HG02571 (cell line): ENCODE measurements around the gene RSPH1.

Experiments used
- ATAC-seq: cut with Tn5 transposase; IDR thresholded peaks from one replicate; pipeline ENCODE4 v1.9.1; 2021; ENCODE audit warnings: mild to moderate bottlenecking, moderate library complexity; ENCODE audit not compliant: unreplicated experiment

Gene RSPH1

DNA sequence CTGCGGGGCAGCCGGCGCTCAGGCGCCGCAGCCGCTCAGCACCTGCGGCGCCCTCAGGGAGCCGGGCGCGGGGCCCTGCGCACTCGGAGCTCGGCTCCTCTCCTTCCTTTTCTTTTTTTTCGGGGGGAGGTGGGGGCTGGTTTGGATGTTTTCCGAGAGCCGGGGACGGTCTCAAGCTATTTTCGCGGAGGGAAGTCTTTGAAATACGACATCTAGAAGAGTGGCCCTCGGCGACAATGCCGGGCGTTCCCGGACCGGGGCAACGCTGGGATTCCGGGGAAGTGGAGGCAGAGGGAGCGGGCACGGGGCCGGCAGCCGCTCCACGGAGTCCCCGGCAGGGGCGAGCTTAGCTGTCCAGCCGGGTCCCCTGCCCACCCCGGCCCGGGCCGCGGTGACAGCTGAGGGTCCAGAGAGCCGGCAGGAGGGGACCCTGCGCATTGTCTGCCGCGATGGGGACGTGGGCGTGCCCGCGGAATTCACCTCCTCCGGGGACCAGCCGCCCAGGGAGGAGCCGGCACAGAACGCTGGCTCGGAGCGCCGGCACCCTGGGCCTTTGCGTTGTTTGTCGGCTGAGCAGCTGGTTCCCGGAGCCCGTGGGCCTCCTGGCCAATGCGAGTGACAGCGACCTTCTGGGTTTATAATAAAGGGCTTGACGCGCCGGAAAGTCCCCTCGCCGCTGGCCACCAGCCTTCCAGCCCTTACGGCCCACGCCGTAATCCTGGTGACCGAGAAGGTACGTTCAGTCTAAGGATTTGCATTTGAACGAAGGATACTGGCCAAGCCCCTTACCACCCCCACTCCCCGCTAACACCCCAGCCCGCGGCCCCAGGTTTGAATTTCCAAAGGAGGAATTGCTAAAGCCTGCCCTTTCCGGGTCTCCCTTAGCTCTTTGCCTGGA lies 18.2 kb upstream of the RSPH1 start:
- ATAC-seq: peak; percentile 44

DNA sequence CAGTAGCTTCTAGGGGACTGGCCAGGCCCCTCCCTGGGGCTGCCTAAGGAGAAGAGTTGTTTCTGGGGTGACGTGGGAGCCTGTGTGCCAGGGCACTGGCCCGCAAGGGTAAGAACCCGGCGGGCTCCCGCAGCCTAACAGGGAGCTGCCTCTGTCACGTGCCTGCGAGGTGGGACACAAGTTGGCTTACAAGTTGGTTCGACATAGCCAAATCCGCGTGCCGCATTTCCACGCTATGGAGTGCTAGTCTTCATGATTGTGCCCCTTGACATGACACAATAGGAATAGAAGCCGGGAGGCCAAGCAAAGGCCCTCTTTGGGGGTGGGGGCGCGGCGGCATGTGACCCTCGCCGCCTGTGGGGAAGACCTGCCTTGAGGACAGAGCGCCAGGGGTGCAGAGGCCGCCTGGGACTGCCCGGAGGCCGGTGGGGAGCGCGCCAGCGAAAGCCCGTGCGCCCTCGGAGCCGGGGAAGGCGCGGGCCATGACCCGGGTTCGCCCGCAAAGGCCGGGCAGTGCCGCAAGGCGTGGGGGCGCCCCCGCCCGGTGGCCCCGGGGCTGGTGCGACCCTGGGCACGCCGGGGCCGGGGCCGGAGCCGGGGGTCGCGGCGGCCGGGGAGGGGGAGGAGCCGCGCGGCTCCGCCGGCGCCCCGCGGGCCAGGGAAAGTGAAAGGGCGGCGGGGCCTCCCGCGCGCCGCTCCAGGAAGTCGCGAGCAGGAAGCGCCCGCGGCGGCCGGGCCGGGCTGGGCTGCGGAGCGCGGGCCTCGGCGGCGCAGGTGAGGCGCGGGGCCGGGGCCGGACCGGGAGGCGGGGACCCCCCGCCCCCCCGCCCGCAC lies 17.3 kb upstream of the RSPH1 start, which contains the start of gene SLC37A1:
Gene SLC37A1, plus strand, starts transcription at position 702 of the 834 bp plus-strand sequence. CDS start 4,603 bp downstream, outside the sequence.
- ATAC-seq: peak; percentile 40

DNA sequence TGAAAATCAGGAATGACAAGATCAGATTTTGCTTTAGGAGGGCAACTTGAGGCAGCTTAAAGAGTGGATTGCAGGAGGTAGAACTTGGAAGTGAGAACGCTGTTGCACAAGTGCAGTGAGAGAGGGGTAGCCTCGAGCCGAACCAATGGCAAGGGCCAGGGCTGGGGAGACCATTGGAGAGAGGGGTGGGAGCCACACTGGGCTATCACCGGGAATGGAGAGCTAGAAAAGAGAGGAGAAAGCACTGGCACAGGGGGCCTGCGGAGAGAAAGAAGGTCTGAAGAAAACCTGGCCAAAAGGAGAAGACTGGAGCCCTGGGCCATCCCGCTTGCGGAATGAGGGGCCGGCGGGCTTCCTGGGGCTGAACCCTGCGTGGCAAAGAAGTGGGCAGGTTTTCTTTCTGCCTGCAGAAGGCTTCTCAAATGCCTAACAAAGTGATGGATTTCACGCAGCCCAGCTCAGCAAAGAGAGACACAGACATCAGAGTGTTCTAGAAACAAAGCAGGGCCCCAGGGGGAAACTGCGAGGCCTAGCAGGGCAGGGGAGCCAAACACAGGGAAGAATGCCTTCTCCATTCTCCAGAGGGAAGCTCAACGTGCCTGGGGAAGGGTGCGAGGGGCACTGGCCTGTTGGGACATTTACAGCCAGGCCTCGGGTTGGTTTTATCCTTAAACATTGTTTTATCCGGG lies 16.5 kb upstream of the RSPH1 start:
- no peak for ATAC-seq

DNA sequence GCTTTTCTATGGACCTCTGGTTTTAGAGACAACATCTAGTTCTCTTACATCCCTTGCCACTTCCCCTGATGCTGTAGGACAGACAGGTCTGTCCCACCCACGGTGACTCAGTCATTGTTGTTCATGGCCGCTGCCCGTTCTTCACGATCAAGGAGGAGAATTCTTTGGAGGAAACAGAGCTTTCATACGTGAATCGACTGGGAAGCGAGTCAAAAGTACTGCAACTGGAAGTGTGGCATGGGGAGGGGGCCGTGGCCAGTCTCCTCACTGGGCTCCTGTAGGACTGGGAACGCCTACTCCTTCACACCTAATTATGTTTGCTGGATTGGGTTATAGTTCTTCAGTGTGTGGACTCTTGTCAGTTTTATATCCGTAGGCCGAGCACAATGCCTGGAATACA lies 13.2 kb upstream of the RSPH1 start:
- ATAC-seq: no peak

DNA sequence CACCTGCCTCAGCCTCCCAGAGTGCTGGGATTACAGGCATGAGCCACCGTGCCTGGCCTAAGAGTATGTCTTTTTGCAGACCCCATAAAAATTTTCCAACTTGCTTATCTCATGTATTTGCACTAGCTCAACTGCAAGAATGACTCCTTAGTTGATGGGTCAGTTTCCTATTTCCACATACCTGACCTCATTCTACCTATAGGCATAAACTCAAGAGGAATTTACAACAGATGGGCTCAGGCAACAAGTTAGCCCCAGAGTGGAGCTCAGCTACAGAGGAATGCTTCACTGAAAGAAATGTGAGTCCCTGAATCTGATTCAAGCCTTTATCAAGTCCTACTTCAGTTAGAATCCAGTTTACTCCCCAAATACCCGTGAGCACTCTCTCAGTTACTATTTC lies 12.3 kb upstream of the RSPH1 start:
- no peak for ATAC-seq

DNA sequence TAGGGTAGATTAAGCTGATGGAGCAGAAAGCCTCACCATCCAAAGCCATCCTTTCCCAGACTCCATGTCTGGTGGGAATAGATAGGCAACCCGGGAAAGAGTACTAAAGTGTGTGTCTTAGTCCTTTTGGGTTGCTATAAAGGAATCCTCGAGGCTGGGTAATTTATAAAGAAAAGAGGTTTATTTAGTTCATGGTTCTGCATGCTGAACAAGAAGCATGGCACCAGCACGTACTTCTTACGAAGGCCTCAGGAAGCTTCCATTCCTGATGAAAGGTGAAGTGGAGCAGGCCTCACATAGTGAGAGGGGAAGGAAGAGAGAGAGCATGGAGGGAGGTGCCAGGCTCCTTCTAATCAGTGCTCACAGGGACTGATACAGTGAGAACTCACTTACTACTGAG lies 11.4 kb upstream of the RSPH1 start:
- ATAC-seq: no peak

DNA sequence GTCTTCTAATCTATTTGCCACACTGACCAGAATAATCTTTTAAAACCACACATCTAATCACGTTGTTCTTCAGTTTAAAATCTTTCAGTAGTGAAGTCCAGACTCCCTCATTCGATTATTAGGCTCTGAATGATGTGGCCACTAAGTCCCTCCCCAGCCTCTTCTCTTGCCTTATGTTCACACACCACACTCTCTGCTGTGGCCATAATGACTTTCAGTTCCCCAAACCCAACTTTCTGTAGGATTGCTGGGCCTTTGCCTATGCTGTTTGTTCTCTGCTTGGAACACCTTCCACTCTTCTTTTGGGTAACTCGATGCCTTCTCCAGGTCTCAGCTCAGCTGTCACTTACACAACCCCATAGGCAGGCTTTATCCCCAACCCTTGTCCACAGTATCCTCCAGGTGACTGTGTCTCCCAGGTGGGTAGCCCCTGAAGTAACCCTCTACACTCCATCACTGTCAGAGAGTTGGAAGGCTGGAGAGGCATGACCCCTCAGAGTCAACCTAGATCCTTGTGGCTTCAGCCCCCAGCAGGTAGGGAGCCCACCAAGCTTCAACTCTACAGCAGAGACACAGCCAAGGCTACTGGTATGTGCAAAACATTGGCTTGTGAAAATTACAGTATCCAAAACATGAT lies 9.2 kb upstream of the RSPH1 start:
- ATAC-seq: peak; percentile 77

DNA sequence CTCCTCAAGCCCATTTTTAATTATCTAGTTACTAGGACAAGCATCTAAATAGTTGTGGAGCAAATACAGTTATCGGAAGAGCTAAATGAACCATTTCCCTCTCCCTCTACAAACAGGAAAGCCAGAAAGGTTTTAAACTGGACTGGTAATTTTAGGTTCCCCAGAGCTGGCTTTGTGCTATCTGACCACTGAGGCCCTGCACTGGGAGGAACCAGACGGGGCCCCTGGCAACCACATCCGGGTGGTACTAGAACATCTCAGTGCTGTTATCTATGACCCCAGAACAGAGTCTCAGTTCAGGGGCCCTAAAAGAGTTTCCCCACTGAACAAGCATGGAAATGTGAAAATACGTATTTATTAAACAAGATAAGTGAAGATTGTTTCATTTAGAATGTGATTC lies 7.7 kb upstream of the RSPH1 start:
- ATAC-seq: no peak

DNA sequence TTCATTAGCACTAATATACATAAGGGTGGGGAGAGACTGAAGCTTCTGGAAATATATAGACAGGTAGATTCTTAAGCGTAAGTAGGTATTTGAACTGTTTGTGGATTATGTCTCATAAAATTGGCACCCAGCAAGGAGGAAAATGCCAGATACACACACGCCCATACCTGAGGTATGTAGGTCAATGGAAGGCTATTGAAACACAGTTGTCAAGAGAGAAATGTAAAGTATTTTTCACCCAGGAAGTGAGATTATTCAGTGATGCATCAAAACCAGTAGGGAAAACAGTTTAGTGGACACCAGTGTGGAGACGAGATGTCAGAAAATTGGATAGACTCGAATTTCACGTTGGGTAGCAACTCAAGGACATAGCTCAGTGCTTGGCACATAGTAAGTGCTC lies 4.7 kb upstream of the RSPH1 start:
- no peak for ATAC-seq

DNA sequence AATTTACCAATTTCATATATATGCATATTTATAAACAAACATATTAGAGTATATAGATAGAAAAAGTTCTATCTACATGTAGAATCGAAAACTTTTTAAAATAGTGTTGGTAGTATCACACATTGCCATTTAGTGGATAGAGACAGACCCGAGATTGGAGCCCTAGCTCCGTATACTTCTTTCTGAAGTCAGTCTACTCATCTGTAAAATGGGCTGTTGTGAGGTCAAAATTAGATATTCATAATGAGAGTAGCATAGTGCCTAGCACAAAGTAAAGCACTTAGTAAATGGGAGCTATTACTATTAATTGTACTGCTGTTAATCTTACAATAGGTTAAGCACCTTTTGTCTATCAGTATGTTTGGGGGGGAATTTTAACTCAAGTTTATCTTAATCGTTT lies 4.2 kb upstream of the RSPH1 start:
- ATAC-seq: no peak

DNA sequence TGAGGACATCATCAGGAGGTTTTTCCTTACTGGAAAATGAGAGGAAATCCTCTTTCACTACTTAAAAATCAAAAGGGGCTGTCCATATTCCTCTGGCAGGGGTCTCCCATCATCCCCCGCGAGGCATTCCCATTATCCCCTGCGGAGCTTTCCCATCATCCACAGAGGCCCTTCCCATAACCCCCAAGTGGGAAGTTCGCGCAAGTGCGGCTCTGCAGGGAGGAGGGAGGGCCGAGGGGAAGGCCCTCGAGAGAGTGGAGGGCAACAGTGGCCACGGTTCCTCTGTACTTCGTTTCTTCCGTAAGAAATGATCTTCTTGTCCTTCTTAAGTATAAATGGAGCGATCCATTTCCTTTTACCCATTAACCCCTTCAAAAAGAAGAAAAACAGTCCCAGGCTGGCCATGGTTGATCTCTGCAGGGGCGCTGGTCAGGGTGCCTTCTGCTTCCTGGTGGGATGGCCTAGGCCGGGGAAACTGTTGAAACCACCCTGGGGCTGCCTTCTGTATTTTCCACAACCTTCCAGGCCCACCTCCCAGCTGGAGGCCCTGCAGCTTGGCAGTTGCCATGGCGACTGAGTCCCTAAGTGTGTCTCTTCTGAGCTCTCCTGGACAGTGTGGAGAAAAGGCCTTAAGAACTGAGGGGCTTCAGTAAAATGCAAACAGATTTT lies 3.6 kb upstream of the RSPH1 start:
- no peak for ATAC-seq

DNA sequence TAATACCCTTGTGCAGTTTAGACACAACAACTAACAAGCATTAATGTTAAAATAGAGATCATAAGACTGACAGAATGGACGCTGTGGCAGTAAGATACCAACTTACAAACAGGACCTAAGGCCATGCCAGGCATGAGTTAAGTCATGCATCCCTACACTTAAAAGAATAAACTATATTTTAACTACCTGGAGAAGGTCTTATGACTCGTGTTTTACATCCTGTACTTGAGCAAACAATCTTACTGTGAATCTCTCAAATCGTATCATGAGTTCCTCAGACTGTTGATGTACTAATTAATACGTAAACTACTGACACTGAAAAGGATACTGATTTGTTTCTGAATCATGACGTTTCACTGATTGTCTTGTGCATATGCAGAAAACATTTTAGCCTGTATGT lies 2.0 kb upstream of the RSPH1 start:
- no peak for ATAC-seq

DNA sequence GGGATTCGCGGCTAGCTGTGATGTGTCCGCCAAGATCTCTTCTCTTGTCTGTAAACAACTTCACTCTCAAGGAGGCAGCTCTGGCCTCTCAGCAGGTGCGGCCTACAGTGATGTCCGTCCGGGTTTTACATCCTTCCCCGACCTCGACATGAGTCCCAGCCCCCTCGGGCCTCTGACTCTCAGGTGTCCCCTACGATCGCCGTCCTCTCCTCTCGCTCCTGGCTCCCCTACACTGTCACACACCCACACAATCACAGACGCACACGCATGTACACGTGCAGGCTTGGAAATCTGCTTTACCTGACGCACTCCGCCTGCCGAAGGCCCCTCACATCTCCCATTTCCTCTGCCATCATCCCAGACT lies 797 bp upstream of the RSPH1 start:
- ATAC-seq: no peak

DNA sequence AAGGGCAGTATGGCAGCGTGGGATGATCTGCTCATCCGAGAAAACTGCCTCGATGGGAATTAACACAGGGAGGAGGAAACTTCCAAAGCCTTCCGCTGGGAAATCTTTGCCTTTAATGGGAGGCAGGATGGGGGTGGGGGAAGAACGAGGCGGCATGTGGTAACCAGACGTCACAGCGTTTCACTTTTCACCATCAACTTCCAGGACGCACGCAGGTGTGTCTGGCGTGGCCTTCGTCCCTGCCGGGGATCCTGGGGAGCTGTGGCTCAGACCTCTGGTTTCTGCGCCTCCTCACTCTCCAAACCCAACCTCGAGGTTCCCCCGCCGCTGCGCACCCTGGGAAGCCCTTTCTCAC lies 282 bp downstream of the RSPH1 start:
- peak; percentile 6 for ATAC-seq

DNA sequence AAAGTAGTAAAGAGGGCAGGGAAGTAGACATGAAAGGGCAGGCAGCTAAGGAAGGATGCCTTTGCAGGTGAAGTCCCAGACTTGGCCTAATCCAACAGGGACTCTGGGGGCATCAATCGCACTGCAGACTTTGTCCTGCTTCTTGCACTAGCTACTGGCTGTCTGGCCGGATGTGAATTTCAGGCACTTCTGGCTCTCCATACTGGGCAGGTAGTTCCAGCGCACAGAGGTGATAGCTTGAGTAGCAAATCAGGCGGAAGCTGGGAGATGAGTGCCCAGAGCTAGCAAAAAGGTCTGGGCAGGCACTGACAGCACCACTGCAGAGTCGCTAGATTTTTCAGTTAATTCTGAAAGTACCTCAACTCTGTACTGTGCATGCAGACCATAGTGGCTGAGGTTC lies 997 bp downstream of the RSPH1 start:
- no peak for ATAC-seq

DNA sequence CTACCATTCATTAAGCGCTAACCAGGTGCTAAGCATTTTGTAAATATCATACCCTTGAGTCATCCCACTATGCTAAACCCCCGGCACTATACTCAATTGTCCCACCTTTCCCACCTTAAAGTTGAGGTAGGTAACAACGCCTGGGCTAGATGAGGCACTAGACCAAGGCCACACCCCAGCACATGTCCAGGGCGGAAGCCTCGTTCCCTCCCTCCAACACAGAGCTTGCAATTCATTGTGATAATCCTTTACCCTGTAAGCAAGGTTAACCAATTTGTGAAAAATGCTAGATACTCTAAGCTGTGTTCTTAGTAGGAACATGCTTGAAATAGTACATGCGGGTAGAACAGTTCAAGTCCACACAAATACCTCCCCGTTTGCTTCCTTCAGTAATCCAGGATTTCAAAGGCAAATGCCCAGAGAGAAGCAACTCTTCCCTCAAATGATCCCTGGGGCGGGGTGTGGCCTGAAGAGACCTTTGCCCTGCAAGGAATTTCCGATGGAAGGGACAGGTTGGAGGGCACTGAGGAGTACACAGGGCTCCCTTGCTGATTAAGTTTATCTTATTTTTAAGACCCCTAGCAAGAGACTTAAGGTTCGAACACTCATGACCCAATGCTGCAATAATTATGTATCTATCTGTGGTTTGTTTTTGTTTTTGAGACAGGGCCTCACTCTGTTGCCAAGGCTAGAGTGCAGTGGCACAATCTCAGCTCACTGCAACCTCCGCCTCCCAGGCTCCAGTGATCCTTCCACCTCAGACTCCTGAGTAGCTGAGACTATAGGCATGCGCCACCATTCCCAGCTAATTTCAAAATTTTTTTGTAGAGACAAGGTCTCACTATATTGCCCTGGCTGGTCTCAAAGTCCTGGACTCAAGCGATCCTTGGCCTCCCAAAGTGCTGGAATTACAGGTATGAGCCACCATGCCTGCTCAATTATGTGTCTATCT lies 2.6 kb downstream of the RSPH1 start:
- no peak for ATAC-seq

DNA sequence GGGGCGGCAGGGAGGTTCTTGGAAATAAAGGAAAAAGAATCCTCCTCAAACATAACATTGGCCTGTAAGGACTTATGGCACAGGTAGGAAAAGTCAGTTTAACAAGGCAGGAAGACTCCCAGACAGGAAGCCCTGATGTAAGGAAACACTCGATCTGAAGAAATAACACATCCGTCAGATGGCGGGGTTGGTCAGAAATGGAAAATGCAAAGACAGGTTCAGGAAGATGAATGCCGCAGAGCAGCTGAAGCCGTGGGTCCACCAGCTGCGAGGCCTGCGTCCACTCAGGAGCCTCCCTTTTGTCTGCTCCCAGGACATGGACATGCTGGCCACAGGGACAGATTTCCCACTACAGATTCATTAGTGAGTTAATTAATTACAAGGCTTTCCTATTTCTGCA lies 3.8 kb downstream of the RSPH1 start:
- no peak for ATAC-seq

DNA sequence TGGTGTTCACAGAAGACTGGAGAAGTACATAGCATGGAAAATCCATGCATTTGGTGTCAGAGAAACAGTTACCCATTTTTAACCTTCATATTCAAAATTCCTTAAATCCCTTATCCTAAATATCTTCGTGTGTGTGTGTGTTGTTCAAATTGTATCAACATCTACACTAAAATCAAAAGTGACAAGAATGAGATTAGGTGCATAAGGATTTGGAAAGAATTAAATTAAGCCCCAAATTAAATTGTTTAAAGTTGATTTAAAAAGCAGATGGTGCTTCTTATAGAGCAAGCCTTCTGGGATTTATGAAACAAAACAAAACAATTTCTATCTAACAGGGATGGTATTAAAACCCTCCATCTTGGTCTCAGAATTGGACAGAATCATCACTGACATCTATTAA lies 4.7 kb downstream of the RSPH1 start:
- no peak for ATAC-seq

DNA sequence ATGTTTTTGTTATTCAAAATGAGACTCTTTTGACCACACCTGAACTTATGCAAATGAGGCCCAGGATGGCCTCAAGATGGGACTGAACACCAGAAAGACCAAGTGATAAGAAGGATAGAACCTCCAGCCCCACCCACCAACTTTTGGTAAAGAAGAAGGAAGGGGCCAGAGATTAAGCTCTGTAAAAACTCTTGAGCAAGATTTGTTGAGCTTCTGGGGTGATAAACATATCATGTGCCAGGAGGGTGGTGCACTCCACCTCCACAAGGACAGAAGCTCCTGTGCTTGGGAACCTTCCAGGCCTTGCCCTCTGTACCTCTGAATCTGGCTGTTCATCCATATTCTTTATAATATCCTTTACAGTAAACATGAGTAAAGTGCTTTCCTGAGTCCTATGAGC lies 5.3 kb downstream of the RSPH1 start:
- ATAC-seq: no peak
